ACC112 (cell line): ENCODE results near the gene IGSF21.

Experiments
- H2AFZ ChIP-seq: fragments of 200-600 bp; sonication (generic); one replicate; pipeline ENCODE4 v1.6.0; 2017; ENCODE audit warnings: antibody characterized with exemption, low read length; ENCODE audit not compliant: unreplicated experiment
- H3K27ac ChIP-seq: fragments of 200-600 bp; sonication (generic); 2 replicates; pipeline ENCODE4 v1.5.1; 2014; ENCODE audit warnings: low read depth, mild to moderate bottlenecking, antibody characterized with exemption, low read length, moderate library complexity
- H3K27me3 ChIP-seq: fragments of 200-600 bp; sonication (generic); 2 replicates; pipeline ENCODE4 v1.6.1; 2014; ENCODE audit warnings: mild to moderate bottlenecking, antibody characterized with exemption, low read length, moderate library complexity, mixed read lengths; ENCODE audit not compliant: insufficient read depth
- H3K36me3 ChIP-seq: fragments of 200-600 bp; sonication (generic); 2 replicates; pipeline ENCODE4 v1.6.1; 2016; ENCODE audit warnings: mild to moderate bottlenecking, antibody characterized with exemption, low read length, moderate library complexity, mixed read lengths; ENCODE audit not compliant: insufficient read depth
- H3K4me1 ChIP-seq: fragments of 200-600 bp; sonication (generic); one replicate; pipeline ENCODE4 v1.6.1; 2016; ENCODE audit warnings: low read length, mixed read lengths; ENCODE audit not compliant: insufficient read depth, unreplicated experiment, control insufficient read depth
- H3K4me3 ChIP-seq: fragments of 200-600 bp; sonication (generic); 2 replicates; pipeline ENCODE4 v1.5.1; 2014; ENCODE audit warnings: mild to moderate bottlenecking, low read depth, low read length
- H3K79me2 ChIP-seq: fragments of 200-600 bp; sonication (generic); one replicate; pipeline ENCODE4 v1.6.0; 2016; ENCODE audit warnings: low read length; ENCODE audit not compliant: control insufficient read depth, unreplicated experiment, insufficient read depth

IGSF21 gene

GRCh38 chr1:18401921-18402320, 294.3 kb downstream of the IGSF21 start:
- no peaks in the 10 kb centered on the region for H3K79me2 ChIP-seq
- H3K27me3 ChIP-seq: no peaks in the 10 kb centered on the region
- no peak overlapping the region for H3K4me3 ChIP-seq
- no peaks in the 10 kb centered on the region for H3K4me1 ChIP-seq
- H3K27ac ChIP-seq: no peak overlapping the region
- no peak overlapping the region for H2AFZ ChIP-seq
- no peaks in the 10 kb centered on the region for H3K36me3 ChIP-seq

GRCh38 chr1:18404460-18404859, 296.9 kb downstream of the IGSF21 start:
- Histone ChIP-seq H3K4me3 (no peak overlapping the region), H3K27ac (no peak overlapping the region), H3K27me3 (no peaks in the 10 kb centered on the region), H3K4me1 (no peaks in the 10 kb centered on the region), H3K79me2 (no peaks in the 10 kb centered on the region), H3K36me3 (no peaks in the 10 kb centered on the region), H2AFZ (no peak overlapping the region)

- H3K79me2 ChIP-seq: no peaks in the 10 kb centered on the region
- no peak overlapping the region for H2AFZ ChIP-seq
- no peaks in the 10 kb centered on the region for H3K36me3 ChIP-seq
- H3K27ac ChIP-seq: no peak overlapping the region
- H3K4me1 ChIP-seq: no peaks in the 10 kb centered on the region
- no peaks in the 10 kb centered on the region for H3K27me3 ChIP-seq
- H3K4me3 ChIP-seq: no peak overlapping the region
Measured at GRCh38 chr1:18407166-18408045, 299.8 kb downstream of the IGSF21 start.

- no peaks in the 10 kb centered on the region for H3K4me1 ChIP-seq
- no peaks in the 10 kb centered on the region for H3K79me2 ChIP-seq
- H3K4me3 ChIP-seq: no peak overlapping the region
- H3K36me3 ChIP-seq: no peaks in the 10 kb centered on the region
- no peak overlapping the region for H3K27ac ChIP-seq
- H3K27me3 ChIP-seq: no peaks in the 10 kb centered on the region
- H2AFZ ChIP-seq: no peak overlapping the region
Measured at GRCh38 chr1:18408656-18409370, 301.2 kb downstream of the IGSF21 start.

- no peaks in the 10 kb centered on the region for H3K36me3 ChIP-seq
- no peaks in the 10 kb centered on the region for H3K27me3 ChIP-seq
- H3K4me1 ChIP-seq: no peaks in the 10 kb centered on the region
- no peak overlapping the region for H3K27ac ChIP-seq
- no peak overlapping the region for H3K4me3 ChIP-seq
- no peak overlapping the region for H2AFZ ChIP-seq
- H3K79me2 ChIP-seq: no peaks in the 10 kb centered on the region
Measured at GRCh38 chr1:18409609-18410237, 302.1 kb downstream of the IGSF21 start.

GRCh38 chr1:18410407-18410806, 302.8 kb downstream of the IGSF21 start:
- H3K4me1 ChIP-seq: no peaks in the 10 kb centered on the region
- H3K27ac ChIP-seq: no peak overlapping the region
- H3K27me3 ChIP-seq: no peaks in the 10 kb centered on the region
- no peaks in the 10 kb centered on the region for H3K36me3 ChIP-seq
- no peak overlapping the region for H2AFZ ChIP-seq
- H3K79me2 ChIP-seq: no peaks in the 10 kb centered on the region
- no peak overlapping the region for H3K4me3 ChIP-seq

GRCh38 chr1:18411321-18411720, 303.7 kb downstream of the IGSF21 start:
- Histone ChIP-seq H2AFZ (no peak overlapping the region), H3K4me3 (no peak overlapping the region), H3K27me3 (no peaks in the 10 kb centered on the region), H3K79me2 (no peaks in the 10 kb centered on the region), H3K27ac (no peak overlapping the region), H3K36me3 (no peaks in the 10 kb centered on the region), H3K4me1 (no peaks in the 10 kb centered on the region)

GRCh38 chr1:18411820-18412641, 304.4 kb downstream of the IGSF21 start:
- Histone ChIP-seq H3K79me2 (no peaks in the 10 kb centered on the region), H2AFZ (no peak overlapping the region), H3K4me3 (no peak overlapping the region), H3K27me3 (no peaks in the 10 kb centered on the region), H3K4me1 (no peaks in the 10 kb centered on the region), H3K27ac (no peak overlapping the region), H3K36me3 (no peaks in the 10 kb centered on the region)

- H3K4me3 ChIP-seq: no peak overlapping the region
- H3K36me3 ChIP-seq: no peaks in the 10 kb centered on the region
- H3K27ac ChIP-seq: no peak overlapping the region
- H2AFZ ChIP-seq: no peak overlapping the region
- no peaks in the 10 kb centered on the region for H3K79me2 ChIP-seq
- no peaks in the 10 kb centered on the region for H3K27me3 ChIP-seq
- no peaks in the 10 kb centered on the region for H3K4me1 ChIP-seq
Measured at GRCh38 chr1:18412882-18413353, 305.3 kb downstream of the IGSF21 start.
